Measurements from ENCODE around the gene PRDM16.

The PRDM16 gene

DNA sequence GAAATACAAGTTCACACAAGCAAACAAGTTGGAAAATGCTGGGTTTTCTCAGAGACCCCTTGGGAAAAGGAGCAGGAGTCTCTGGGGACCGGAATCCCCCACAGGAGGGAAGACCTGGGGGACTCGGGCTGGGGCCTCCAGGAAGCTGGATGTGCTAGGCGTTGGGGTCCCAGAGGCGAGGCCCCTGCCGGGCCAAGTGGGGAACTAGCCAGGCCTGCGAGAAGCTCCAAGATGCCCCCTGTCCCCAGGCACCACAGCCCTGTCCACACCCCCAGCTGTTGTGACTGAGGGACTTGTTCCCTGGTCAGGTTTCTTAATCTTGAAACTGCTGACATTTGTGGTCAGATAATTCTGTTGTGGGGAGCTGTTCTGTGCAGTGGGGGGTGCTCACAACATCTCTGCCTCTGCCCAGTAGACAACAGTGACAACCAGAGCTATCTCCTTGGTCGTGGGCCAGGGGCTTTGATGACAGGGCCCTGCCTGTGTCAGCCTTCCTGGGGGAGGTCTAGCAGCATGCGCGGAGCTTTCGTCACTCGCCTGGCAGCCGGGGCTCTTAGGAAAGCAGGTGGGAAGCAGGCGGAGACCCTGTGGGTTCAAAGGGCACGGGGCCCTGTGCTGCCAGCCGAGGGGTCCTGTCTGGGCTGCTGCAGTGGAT is 259.1 kb downstream of the PRDM16 start:
- no peaks in the 10 kb centered on the region for H3K9me3 ChIP-seq (ENCODE audit: control insufficient read depth, low read length)
- H3K36me3 ChIP-seq (ENCODE audit: control insufficient read depth, insufficient read depth, low read length), result no peaks in the 10 kb centered on the region
- H3K4me1 ChIP-seq (ENCODE audit: control insufficient read depth, insufficient read depth, low read length, poor library complexity, severe bottlenecking), result no peaks in the 10 kb centered on the region
- H3K27ac ChIP-seq (ENCODE audit: insufficient read depth, low read length, poor library complexity, severe bottlenecking), result no peak overlapping the region
- H3K4me3 ChIP-seq (ENCODE audit: insufficient read depth, low read depth, low read length, poor library complexity, severe bottlenecking), result no peak overlapping the region
- DNase-seq, result no peak
- H3K27me3 ChIP-seq (replicated peaks; ENCODE audit: control insufficient read depth, insufficient read depth, low read length, poor library complexity, severe bottlenecking), result peaks cover 10% of the 10 kb centered on the region

DNA sequence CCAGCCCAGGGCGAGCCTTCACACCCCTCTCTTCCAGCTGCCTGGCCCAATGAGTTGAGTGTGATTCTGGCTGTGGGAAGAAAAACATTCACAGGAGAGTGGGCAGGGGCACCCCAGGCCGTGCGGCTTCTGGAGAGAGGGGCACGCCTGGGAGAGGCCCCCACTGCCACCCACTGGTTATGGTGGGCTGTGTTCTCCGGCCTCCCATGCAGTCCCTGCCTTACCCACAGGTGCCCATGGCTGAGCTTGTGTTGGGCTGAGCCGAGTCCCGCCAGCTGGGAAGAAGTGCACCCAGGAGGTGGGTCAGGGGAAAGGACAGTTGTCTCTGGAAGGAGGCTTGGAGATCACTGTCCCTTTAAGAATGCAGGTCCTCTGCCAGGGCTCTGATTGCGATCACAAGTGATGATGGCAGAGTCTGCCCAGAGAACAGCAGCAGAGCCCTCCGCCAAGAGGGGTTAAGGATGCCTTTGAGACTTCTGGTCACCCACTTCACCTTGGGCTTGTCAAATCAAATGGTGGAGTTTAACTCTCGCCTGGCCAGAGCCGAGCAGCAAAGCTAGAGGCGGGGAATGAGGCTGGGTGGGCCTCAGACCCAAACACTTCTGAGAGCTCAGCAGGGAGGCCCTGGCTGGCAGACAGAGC is 260.8 kb downstream of the PRDM16 start:
- Histone ChIP-seq H3K4me1 (ENCODE audit: control insufficient read depth, insufficient read depth, low read length, poor library complexity, severe bottlenecking) (no peaks in the 10 kb centered on the region), H3K9me3 (ENCODE audit: control insufficient read depth, low read length) (no peaks in the 10 kb centered on the region), H3K4me3 (ENCODE audit: insufficient read depth, low read depth, low read length, poor library complexity, severe bottlenecking) (no peak overlapping the region), H3K27me3 (replicated peaks; ENCODE audit: control insufficient read depth, insufficient read depth, low read length, poor library complexity, severe bottlenecking) (peaks cover 7% of the 10 kb centered on the region), H3K36me3 (ENCODE audit: control insufficient read depth, insufficient read depth, low read length) (no peaks in the 10 kb centered on the region), H3K27ac (ENCODE audit: insufficient read depth, low read length, poor library complexity, severe bottlenecking) (no peak overlapping the region)
- no peak for DNase-seq

DNA sequence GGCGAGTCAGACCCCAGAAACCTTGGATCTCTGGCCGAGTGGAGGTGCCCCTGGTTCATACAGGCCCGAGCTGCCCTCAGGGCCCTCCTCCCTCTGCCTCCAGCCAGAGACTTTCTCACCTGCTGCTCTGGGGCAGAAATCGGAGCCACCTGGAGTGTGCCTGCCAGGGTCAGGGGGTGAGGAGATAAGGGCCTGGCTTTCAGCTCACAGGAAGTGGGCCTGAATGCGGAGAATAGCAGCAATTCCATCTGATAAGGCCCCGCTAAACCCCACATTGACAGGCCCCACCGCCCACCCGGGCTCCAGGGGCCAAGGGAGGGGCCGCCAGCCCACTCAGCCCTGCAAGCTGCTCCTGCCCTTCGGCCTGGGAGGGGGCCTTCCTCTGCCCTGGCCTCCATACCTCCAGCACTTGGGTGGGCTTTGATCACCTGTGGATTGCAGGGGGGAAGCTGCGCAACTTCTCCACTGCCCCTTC is 261.8 kb downstream of the PRDM16 start:
- no peak overlapping the region for H3K4me3 ChIP-seq (ENCODE audit: insufficient read depth, low read depth, low read length, poor library complexity, severe bottlenecking)
- H3K27me3 ChIP-seq (replicated peaks; ENCODE audit: control insufficient read depth, insufficient read depth, low read length, poor library complexity, severe bottlenecking), result peaks cover 7% of the 10 kb centered on the region
- DNase-seq, result no peak
- H3K9me3 ChIP-seq (ENCODE audit: control insufficient read depth, low read length), result no peaks in the 10 kb centered on the region
- H3K4me1 ChIP-seq (ENCODE audit: control insufficient read depth, insufficient read depth, low read length, poor library complexity, severe bottlenecking), result no peaks in the 10 kb centered on the region
- no peaks in the 10 kb centered on the region for H3K36me3 ChIP-seq (ENCODE audit: control insufficient read depth, insufficient read depth, low read length)
- no peak overlapping the region for H3K27ac ChIP-seq (ENCODE audit: insufficient read depth, low read length, poor library complexity, severe bottlenecking)

DNA sequence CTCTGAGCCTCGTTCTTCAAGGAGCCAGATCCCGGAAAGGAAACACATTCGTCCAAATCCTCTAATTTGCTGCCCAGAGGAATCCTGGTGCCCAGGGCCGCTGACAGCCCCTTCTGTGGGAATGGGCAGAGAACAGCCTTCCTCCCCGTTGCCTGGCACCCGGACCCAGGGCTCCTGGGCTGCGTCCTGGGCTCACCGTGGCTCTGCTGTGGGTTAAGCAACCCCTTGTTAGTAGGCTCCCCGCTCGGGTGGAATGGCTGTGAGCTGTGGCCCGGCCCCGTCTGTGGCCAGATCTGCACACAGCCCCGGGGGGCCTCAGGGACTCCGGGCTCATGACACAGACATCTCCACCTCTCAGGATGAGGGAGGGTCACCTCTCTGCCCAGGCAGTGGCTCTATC is 262.6 kb downstream of the PRDM16 start:
- H3K4me1 ChIP-seq (ENCODE audit: control insufficient read depth, insufficient read depth, low read length, poor library complexity, severe bottlenecking), result no peaks in the 10 kb centered on the region
- no peak for DNase-seq
- peaks cover 4% of the 10 kb centered on the region for H3K27me3 ChIP-seq (replicated peaks; ENCODE audit: control insufficient read depth, insufficient read depth, low read length, poor library complexity, severe bottlenecking)
- H3K27ac ChIP-seq (ENCODE audit: insufficient read depth, low read length, poor library complexity, severe bottlenecking), result no peak overlapping the region
- H3K4me3 ChIP-seq (ENCODE audit: insufficient read depth, low read depth, low read length, poor library complexity, severe bottlenecking), result no peak overlapping the region
- no peaks in the 10 kb centered on the region for H3K9me3 ChIP-seq (ENCODE audit: control insufficient read depth, low read length)
- no peaks in the 10 kb centered on the region for H3K36me3 ChIP-seq (ENCODE audit: control insufficient read depth, insufficient read depth, low read length)

DNA sequence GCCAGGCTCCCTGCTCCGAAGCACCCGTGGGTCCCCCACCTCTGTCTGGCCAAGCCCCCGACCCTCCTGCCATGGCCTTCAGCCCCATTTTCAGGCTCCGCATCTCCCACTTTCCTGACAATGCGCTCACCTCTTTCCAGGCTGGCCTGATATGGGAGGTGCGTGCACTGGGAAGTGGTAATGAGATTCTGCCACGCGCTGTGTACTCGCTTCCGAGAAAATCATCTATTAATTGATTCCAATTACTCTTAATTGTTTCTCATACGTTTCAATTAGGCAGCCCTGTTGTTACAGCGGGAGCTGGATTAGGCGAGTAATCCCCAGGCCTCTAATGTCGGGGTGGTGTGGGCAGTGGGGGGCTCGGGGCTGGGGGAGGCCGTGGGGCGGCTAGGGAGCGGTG is 263.0 kb downstream of the PRDM16 start:
- H3K27me3 ChIP-seq (replicated peaks; ENCODE audit: control insufficient read depth, insufficient read depth, low read length, poor library complexity, severe bottlenecking), result peaks cover 3% of the 10 kb centered on the region

DNA sequence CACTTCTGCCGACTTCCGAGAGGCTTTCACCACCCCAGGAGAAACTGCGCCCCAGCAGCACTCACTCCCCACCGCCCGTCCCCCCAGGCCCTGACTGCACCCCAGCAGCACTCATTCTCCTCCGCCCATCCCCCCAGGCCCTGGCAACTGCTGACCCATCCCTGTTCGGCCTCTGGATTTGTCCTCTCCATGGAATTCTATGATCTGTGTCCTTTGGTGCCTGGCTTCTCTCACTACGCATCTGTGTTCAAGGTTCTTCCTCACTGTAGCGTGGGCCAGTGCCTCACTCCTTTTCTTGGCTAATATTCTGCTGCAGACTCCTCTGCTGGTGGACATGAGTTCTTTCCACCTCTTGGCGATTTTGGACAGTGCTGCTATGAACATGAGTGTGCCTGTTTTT is 263.7 kb downstream of the PRDM16 start:
- H3K36me3 ChIP-seq (ENCODE audit: control insufficient read depth, insufficient read depth, low read length), result no peaks in the 10 kb centered on the region
- H3K4me3 ChIP-seq (ENCODE audit: insufficient read depth, low read depth, low read length, poor library complexity, severe bottlenecking), result no peak overlapping the region
- no peaks in the 10 kb centered on the region for H3K9me3 ChIP-seq (ENCODE audit: control insufficient read depth, low read length)
- H3K27ac ChIP-seq (ENCODE audit: insufficient read depth, low read length, poor library complexity, severe bottlenecking), result no peak overlapping the region
- no peak for DNase-seq
- peaks cover 3% of the 10 kb centered on the region for H3K27me3 ChIP-seq (replicated peaks; ENCODE audit: control insufficient read depth, insufficient read depth, low read length, poor library complexity, severe bottlenecking)
- no peaks in the 10 kb centered on the region for H3K4me1 ChIP-seq (ENCODE audit: control insufficient read depth, insufficient read depth, low read length, poor library complexity, severe bottlenecking)

More for the DNA sequence above, 263.0 kb downstream of the PRDM16 start:
- Histone ChIP-seq H3K9me3 (ENCODE audit: control insufficient read depth, low read length) (no peaks in the 10 kb centered on the region), H3K27ac (ENCODE audit: insufficient read depth, low read length, poor library complexity, severe bottlenecking) (no peak overlapping the region), H3K36me3 (ENCODE audit: control insufficient read depth, insufficient read depth, low read length) (no peaks in the 10 kb centered on the region), H3K4me1 (ENCODE audit: control insufficient read depth, insufficient read depth, low read length, poor library complexity, severe bottlenecking) (no peaks in the 10 kb centered on the region), H3K4me3 (ENCODE audit: insufficient read depth, low read depth, low read length, poor library complexity, severe bottlenecking) (no peak overlapping the region)
- DNase-seq, result no peak

DNA sequence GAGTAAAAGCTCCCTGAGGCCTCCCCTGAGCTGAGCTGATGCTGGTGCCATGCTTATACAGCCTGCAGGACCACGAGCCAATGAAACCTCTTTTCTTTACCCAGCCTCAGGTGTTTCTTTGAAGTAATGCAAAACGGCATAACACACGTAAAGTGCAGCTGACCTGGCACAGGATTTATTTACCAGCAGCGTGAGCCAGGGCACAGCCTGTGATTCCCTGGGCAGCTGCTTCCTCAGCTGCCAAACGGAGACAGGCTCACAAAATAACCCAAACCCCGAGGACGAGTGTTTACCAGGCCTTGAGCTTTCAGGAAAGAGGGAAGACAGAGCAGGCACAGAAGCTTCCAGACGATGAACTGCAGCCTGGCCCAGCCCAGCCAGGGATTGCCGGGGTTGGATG is 264.9 kb downstream of the PRDM16 start:
- DNase-seq, result no peak
- Histone ChIP-seq H3K9me3 (ENCODE audit: control insufficient read depth, low read length) (no peaks in the 10 kb centered on the region), H3K27ac (ENCODE audit: insufficient read depth, low read length, poor library complexity, severe bottlenecking) (no peak overlapping the region), H3K27me3 (replicated peaks; ENCODE audit: control insufficient read depth, insufficient read depth, low read length, poor library complexity, severe bottlenecking) (peaks cover 3% of the 10 kb centered on the region), H3K4me3 (ENCODE audit: insufficient read depth, low read depth, low read length, poor library complexity, severe bottlenecking) (no peak overlapping the region), H3K36me3 (ENCODE audit: control insufficient read depth, insufficient read depth, low read length) (no peaks in the 10 kb centered on the region), H3K4me1 (ENCODE audit: control insufficient read depth, insufficient read depth, low read length, poor library complexity, severe bottlenecking) (no peaks in the 10 kb centered on the region)

DNA sequence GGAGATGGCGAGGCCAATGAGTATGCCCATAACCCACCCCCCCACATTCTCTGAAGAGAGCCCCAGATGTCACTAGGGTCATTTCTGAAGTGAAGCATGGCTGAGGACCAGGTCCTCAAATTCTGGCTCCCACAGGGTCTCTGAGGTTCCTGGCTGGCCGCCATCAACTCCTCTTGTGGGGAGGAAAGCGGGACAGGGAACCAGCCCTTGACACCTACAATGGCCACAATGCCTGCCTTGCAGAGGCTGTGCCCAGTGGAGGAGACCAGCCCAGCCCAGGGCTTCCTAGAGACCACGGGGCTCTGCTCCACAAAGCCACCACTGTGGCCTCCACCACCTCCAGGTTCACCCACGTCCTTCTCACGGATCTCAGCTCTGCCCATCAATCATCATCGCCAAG is 265.4 kb downstream of the PRDM16 start:
- H3K4me3 ChIP-seq (ENCODE audit: insufficient read depth, low read depth, low read length, poor library complexity, severe bottlenecking), result no peak overlapping the region
- no peaks in the 10 kb centered on the region for H3K9me3 ChIP-seq (ENCODE audit: control insufficient read depth, low read length)
- no peak for DNase-seq

DNA sequence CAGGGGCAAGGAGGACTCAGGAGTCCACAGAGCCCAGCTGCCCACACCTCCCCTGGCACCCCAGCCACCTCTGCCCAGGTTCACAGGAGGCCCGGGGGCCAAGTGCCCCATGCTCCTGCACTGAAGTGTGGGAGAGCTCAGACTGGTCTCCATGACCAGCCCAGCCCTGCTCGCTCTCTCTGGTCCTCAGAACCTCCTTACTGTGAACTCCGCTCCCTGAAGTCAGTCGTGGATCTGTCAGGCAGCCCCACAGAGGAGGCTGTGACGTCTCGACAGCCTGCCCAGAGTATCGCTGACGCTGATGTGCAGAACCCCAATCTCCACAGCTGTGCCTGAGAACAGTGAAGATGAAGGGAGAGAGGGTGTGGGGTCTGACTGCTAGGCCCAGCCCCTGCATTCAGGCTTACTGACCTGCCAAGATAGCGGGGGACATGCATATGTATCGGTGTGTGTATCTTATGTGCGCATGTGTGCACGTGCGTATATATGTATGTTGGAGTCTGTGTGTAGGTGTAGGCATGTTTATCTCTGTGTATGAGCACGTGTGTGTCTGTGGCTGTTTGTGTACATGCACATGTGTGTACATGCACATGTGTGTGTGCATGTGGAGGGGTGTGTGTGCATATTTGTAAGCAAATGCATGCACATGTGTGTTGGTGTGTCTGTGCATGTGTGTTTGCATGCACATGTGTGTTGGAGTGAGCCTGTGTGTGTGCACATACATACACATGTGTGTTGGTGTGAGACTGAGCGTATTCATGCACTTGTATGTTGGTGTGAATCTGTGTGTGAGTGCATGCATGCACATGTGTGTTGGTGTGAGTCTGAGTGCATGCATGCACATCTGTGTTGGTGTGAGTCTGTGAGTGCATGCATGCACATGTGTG is 267.0 kb downstream of the PRDM16 start:
- no peak for DNase-seq
- no peaks in the 10 kb centered on the region for H3K9me3 ChIP-seq (ENCODE audit: control insufficient read depth, low read length)
- no peak overlapping the region for H3K27ac ChIP-seq (ENCODE audit: insufficient read depth, low read length, poor library complexity, severe bottlenecking)
- H3K36me3 ChIP-seq (ENCODE audit: control insufficient read depth, insufficient read depth, low read length), result no peaks in the 10 kb centered on the region
- no peaks in the 10 kb centered on the region for H3K27me3 ChIP-seq (replicated peaks; ENCODE audit: control insufficient read depth, insufficient read depth, low read length, poor library complexity, severe bottlenecking)
- H3K4me1 ChIP-seq (ENCODE audit: control insufficient read depth, insufficient read depth, low read length, poor library complexity, severe bottlenecking), result no peaks in the 10 kb centered on the region
- H3K4me3 ChIP-seq (ENCODE audit: insufficient read depth, low read depth, low read length, poor library complexity, severe bottlenecking), result no peak overlapping the region

More for the DNA sequence above, 265.4 kb downstream of the PRDM16 start:
- peaks cover 3% of the 10 kb centered on the region for H3K27me3 ChIP-seq (replicated peaks; ENCODE audit: control insufficient read depth, insufficient read depth, low read length, poor library complexity, severe bottlenecking)
- H3K4me1 ChIP-seq (ENCODE audit: control insufficient read depth, insufficient read depth, low read length, poor library complexity, severe bottlenecking), result no peaks in the 10 kb centered on the region
- no peak overlapping the region for H3K27ac ChIP-seq (ENCODE audit: insufficient read depth, low read length, poor library complexity, severe bottlenecking)
- H3K36me3 ChIP-seq (ENCODE audit: control insufficient read depth, insufficient read depth, low read length), result no peaks in the 10 kb centered on the region

All from effector memory CD4-positive, alpha-beta T cell (primary cell).